Kidney epithelial cell (primary cell): ENCODE data around the gene TRIO. TPM values are rescaled to one million over a fixed set of nuclear protein-coding genes. Genes with fewer than 3 reads are reported as not detected.

Experiments used
- DNase-seq: peaks from one replicate; pipeline ENCODE4 v3.0.0-alpha.2; 2010; ENCODE audit warnings: low read depth
- H3K27me3 ChIP-seq: 2 replicates; pipeline ENCODE4 v1.6.0; 2011; ENCODE audit warnings: low read length; ENCODE audit not compliant: control insufficient read depth, insufficient read depth
- H3K36me3 ChIP-seq: 2 replicates; pipeline ENCODE4 v1.5.1; 2011; ENCODE audit warnings: low read length; ENCODE audit not compliant: control insufficient read depth, insufficient read depth
- H3K4me3 ChIP-seq: 2 replicates; pipeline ENCODE4 v1.5.1; 2011; ENCODE audit warnings: low read depth, mild to moderate bottlenecking, control low read depth, low read length
- total RNA-seq: library from RNA; depleted of rRNA; stranded (reverse); fragments of >200 nt; gene quantifications from 2 replicates; pipeline ENCODE4 v1.2.3, GENCODE V29; 2015
- TF ChIP-seq, protein P1 (sequence below): IDR thresholded peaks from 2 replicates; pipeline ENCODE4 v1.5.1; 2011; ENCODE audit warnings: mild to moderate bottlenecking, moderate library complexity, low read length, control low read depth, inconsistent platforms; ENCODE audit not compliant: insufficient read depth, poor library complexity, severe bottlenecking

TRIO gene
- total RNA-seq, 1 donor from 2014 or later, result 174 TPM

DNA sequence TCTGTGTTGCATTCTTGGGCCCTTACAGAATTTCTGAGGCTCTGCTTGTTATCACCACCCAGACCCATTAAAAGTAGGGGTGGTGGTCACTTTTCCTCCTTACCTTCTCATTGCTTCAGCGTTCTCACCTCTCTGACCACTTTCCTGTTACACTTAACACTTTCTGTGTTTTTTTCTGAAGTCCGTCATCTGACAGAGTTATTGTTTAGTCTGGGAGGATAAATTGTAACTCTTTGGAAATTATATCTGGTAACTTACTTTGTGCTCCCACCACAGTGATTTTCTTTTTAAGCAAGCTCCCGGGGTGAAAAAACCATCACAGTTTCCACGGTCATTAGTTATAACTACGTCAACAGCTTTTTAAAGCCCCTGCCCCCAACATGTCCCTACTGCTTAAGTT is 227.2 kb downstream of the TRIO start:
- H3K36me3 ChIP-seq, result peaks cover 8% of the 10 kb centered on the region
- no peak overlapping the region for H3K4me3 ChIP-seq
- DNase-seq, result no peak
- H3K27me3 ChIP-seq, result no peaks in the 10 kb centered on the region
- TF ChIP-seq, protein P1, sequence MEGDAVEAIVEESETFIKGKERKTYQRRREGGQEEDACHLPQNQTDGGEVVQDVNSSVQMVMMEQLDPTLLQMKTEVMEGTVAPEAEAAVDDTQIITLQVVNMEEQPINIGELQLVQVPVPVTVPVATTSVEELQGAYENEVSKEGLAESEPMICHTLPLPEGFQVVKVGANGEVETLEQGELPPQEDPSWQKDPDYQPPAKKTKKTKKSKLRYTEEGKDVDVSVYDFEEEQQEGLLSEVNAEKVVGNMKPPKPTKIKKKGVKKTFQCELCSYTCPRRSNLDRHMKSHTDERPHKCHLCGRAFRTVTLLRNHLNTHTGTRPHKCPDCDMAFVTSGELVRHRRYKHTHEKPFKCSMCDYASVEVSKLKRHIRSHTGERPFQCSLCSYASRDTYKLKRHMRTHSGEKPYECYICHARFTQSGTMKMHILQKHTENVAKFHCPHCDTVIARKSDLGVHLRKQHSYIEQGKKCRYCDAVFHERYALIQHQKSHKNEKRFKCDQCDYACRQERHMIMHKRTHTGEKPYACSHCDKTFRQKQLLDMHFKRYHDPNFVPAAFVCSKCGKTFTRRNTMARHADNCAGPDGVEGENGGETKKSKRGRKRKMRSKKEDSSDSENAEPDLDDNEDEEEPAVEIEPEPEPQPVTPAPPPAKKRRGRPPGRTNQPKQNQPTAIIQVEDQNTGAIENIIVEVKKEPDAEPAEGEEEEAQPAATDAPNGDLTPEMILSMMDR, result no peak

DNA sequence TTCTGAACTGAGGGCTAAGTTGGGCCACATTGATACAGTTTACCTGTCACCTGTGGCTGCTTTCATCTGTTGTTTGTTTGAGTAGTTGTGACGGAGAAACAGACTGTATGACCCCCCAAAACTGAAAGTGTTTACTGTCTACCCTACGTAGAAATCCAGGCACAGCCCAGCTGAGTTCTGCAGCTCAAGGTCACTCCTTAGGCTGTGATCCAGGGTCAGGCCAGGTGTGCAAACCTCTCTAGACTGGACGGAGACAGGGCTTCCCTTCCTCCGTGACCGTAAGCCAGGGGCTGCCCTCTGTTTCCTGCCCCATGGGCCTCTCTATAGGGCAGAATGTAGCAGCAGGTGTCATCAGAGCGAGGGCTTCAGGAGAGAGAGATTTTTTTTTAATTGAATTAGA is 230.5 kb downstream of the TRIO start:
- H3K27me3 ChIP-seq, result no peaks in the 10 kb centered on the region
- H3K36me3 ChIP-seq, result peaks cover 9% of the 10 kb centered on the region
- no peak overlapping the region for H3K4me3 ChIP-seq
- TF ChIP-seq, protein P1, result no peak
- no peak for DNase-seq

DNA sequence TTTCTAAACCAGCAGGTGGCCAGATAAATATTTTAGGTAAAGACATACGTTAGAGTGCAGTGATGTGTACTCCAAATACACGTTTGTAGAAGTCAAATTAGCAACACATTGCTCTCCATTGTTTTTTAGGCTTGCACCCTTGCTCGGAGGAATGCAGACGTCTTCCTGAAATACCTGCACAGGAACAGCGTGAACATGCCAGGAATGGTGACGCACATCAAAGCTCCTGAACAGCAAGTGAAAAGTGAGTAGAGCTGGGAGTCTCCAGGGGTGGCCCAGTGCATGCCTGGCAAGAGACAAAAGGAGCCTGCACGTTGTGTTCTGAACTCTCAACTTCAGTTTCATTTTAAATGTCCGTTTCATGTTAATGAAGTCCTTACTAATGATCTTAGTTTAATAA is 231.0 kb downstream of the TRIO start:
- DNase-seq, result no peak
- TF ChIP-seq, protein P1, result no peak
- H3K27me3 ChIP-seq, result no peaks in the 10 kb centered on the region
- peaks cover 6% of the 10 kb centered on the region for H3K36me3 ChIP-seq
- no peak overlapping the region for H3K4me3 ChIP-seq

DNA sequence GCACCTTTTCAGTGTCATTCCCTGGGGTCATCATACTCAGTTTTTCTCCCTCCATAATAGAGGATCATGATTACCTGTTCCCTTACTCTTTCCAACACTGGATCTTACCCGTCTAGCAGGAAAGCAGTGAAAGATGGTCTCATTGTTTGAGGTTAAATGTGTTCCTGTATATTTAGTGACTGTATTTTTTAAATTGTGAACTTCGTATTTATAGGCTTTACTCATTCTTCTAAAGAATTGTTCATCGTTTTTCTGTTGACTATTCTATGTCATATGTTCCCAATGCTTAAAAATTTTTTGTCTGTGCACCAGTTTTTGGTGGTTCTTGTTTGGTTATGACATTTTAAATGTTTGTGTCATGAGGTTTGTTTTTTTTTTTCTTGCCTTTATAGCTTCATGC is 233.6 kb downstream of the TRIO start:
- no peak overlapping the region for H3K4me3 ChIP-seq
- no peaks in the 10 kb centered on the region for H3K27me3 ChIP-seq
- DNase-seq, result no peak
- TF ChIP-seq, protein P1, result no peak
- H3K36me3 ChIP-seq, result peaks cover 4% of the 10 kb centered on the region

DNA sequence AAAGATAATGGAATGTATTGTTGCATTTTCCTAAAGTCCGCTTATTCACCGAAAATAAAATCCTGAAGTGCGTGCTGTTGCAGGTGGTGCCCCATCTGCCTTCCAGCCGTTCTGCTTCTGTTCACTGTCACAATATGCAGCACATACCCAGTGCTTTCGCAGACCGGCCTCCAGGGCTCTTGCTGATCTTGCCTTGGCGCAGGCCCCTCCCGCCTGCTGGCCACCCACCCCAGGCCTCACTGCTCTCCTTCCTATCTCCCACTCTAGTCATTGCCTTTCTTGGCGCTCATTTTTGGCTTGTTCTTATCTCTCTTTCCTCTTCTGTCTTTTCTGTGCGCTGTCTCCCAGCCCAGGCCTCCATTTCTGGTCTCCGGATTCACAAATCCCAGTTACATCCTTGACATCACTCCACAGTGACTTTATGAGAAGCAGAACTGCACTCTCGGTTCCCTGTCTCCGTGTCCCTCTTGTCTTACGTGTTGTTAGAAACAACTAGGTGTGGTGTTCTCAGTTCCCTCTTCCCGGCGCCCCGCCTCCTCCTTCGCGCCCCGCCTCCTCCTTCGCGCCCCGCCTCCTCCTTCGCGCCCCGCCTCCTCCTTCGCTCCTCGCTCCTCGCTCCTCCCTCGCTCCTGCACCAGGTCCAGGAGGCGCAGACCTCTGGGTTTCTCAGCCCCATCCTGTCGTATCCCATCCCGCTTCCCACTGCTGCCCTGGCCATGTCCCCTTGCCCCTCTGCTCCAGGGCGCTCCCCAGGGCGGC is 236.8 kb downstream of the TRIO start:
- TF ChIP-seq, protein P1, result no peak
- peaks cover 1% of the 10 kb centered on the region for H3K36me3 ChIP-seq

DNA sequence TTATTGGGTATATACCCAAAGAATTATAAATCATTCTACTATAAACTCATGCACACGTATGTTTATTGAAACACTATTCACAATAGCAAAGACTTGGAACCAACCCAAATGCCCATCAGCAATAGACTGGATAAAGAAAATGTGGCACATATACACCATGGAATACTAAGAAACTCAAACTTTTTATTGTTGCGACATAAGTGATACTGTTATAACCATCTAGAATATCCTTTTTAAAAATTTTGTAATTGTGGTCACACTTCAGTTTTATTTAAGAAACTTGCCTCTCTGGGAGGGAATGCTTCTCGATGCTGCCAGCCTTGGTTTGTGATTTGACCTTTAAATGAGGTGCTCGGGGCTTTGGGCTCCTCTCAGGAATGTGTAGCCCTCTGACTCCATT is 237.6 kb downstream of the TRIO start:
- TF ChIP-seq, protein P1, result no peak
- no peak overlapping the region for H3K4me3 ChIP-seq
- peaks cover 1% of the 10 kb centered on the region for H3K36me3 ChIP-seq
- no peak for DNase-seq
- H3K27me3 ChIP-seq, result no peaks in the 10 kb centered on the region

More for the DNA sequence above, 236.8 kb downstream of the TRIO start:
- Histone ChIP-seq H3K4me3 (no peak overlapping the region), H3K27me3 (no peaks in the 10 kb centered on the region)
- DNase-seq, result no peak
